ENCODE data around the gene IRX3.

DNA sequence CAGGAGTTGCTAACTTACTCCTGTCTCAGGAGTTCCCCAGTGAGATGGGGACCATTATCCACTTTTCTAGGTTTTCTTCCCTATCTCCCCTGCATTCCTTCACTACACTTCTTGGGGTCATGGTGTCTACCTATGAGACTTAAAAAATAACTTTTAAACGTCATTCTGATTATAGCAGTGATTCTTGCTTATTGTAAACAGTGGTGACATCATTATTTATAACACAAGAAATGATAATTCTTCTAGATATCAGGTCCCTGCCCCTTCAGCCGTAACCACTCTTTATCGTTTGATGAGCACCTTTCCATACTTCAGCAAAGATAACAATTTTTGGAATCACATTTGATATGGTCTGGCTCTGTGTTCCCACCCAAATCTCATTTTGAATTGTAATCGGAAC is 27.2 kb upstream of the IRX3 start:
- TF ChIP-seq, protein P1, sequence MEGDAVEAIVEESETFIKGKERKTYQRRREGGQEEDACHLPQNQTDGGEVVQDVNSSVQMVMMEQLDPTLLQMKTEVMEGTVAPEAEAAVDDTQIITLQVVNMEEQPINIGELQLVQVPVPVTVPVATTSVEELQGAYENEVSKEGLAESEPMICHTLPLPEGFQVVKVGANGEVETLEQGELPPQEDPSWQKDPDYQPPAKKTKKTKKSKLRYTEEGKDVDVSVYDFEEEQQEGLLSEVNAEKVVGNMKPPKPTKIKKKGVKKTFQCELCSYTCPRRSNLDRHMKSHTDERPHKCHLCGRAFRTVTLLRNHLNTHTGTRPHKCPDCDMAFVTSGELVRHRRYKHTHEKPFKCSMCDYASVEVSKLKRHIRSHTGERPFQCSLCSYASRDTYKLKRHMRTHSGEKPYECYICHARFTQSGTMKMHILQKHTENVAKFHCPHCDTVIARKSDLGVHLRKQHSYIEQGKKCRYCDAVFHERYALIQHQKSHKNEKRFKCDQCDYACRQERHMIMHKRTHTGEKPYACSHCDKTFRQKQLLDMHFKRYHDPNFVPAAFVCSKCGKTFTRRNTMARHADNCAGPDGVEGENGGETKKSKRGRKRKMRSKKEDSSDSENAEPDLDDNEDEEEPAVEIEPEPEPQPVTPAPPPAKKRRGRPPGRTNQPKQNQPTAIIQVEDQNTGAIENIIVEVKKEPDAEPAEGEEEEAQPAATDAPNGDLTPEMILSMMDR (IDR thresholded peaks at IDR 0.05), result no peak
- no peak for TF ChIP-seq POLR2A (IDR thresholded peaks at IDR 0.05)

Measured in lower leg skin (tissue), 3 donors.